Activated T-helper 1 cell treated with anti-CD3 and anti-CD28 coated beads, Interleukin-12 subunit alpha, Interleukin-12 subunit beta, Interleukin-2, Interleukin-4 antibody, amounts not matched to agents 30 ng/mL and 10 ng/mL and 1 ng/mL, durations not matched to agents 14 hours and 24 hours and 36 hours (primary cell): Measurements from ENCODE around the gene SHROOM3. TPM values are rescaled to one million over a fixed set of nuclear protein-coding genes. Genes with fewer than 3 reads are reported as not detected.

Source experiments
- DNase-seq: peaks from one replicate; pipeline ENCODE4 v3.0.0; 2021; ENCODE audit warnings: low spot score
- H3K27ac Mint-ChIP-seq: one replicate; pipeline ENCODE4 v1.8.0; 2021; ENCODE audit warnings: mild to moderate bottlenecking, mixed read lengths
- H3K27me3 Mint-ChIP-seq: one replicate; pipeline ENCODE4 v1.8.0; 2022; ENCODE audit warnings: mild to moderate bottlenecking, moderate library complexity, mixed read lengths; ENCODE audit not compliant: insufficient read depth
- H3K36me3 Mint-ChIP-seq: one replicate; pipeline ENCODE4 v1.8.0; 2021; ENCODE audit warnings: low read depth, mixed read lengths
- H3K4me1 Mint-ChIP-seq: one replicate; pipeline ENCODE4 v1.8.0; 2021; ENCODE audit warnings: low read depth, mixed read lengths
- H3K4me3 Mint-ChIP-seq: one replicate; pipeline ENCODE4 v1.8.0; 2021; ENCODE audit warnings: mild to moderate bottlenecking, moderate library complexity, mixed read lengths
- H3K9me3 Mint-ChIP-seq: one replicate; pipeline ENCODE4 v1.8.0; 2021; ENCODE audit warnings: mixed read lengths
- intact Hi-C: fragments of 100-400 bp; cut with micrococcal nuclease; formaldehyde crosslinking; loops from one replicate; pipeline ENCODE4 v1.15.1; 2024
- total RNA-seq: library from RNA; stranded (reverse); gene quantifications from 2 replicates; pipeline ENCODE4 v1.2.3, GENCODE V29; 2022

The SHROOM3 gene
- total RNA-seq, 1 donor from 2014 or later, result 0.05 TPM

DNA sequence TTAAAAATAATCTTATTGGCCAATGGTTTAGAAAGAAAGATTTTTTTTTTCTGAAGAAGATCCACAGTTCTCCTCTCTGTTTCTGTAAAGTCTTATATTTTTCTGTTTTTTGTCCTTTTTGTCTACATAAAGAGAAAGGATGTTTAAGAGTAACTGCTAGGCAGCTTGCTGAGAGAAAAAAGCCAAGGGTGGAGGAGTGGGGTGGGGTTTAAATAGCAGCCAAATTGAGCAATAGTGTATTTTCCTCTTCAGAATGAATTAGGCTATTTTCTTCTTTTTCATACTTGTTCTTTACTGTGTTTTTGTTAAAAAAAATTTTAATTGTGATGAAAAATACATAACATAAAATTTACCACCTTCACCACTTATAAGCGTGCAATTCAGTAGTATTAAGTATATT is 238.3 kb downstream of the SHROOM3 start:
- intact Hi-C loops, result no loop called here
- no peaks in the 10 kb centered on the region for H3K4me1 Mint-ChIP-seq
- no peak overlapping the region for H3K27ac Mint-ChIP-seq
- no peak for DNase-seq
- H3K9me3 Mint-ChIP-seq, result no peaks in the 10 kb centered on the region
- H3K4me3 Mint-ChIP-seq, result no peak overlapping the region
- peaks cover 7% of the 10 kb centered on the region for H3K27me3 Mint-ChIP-seq
- no peaks in the 10 kb centered on the region for H3K36me3 Mint-ChIP-seq

DNA sequence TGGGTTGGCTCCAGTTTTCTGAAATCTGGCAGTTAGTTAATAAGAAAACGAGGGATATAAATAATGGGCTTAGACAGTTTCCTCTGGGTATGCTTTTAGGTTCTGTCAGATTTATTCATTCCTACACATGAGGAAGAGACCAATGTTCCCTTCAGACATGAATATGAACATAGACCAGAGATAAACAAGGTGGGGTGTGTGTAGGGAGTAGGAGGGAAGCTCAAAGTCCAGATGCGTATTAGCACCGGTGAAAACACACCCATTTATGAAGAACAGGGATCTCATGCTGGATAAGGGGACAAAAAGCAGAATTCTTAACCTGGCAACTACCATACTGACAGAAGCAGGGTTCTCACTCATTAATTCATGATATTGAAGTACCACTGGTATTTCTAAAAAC is 240.0 kb downstream of the SHROOM3 start:
- intact Hi-C loops, result no loop called here
- Mint-ChIP-seq H3K27me3 (peaks cover 7% of the 10 kb centered on the region), H3K36me3 (no peaks in the 10 kb centered on the region), H3K4me3 (no peak overlapping the region), H3K4me1 (no peaks in the 10 kb centered on the region), H3K9me3 (no peaks in the 10 kb centered on the region), H3K27ac (no peak overlapping the region)
- DNase-seq, result no peak

- intact Hi-C loops, result no loop called here
- peaks cover 8% of the 10 kb centered on the region for H3K27me3 Mint-ChIP-seq
Observed at GRCh38 chr4:76677571-76678326, 242.7 kb downstream of the SHROOM3 start.

GRCh38 chr4:76679691-76680090 is 244.7 kb downstream of the SHROOM3 start:
- Mint-ChIP-seq H3K36me3 (no peaks in the 10 kb centered on the region), H3K27ac (no peak overlapping the region), H3K27me3 (peaks cover 17% of the 10 kb centered on the region), H3K4me1 (no peaks in the 10 kb centered on the region), H3K9me3 (no peaks in the 10 kb centered on the region), H3K4me3 (no peak overlapping the region)
- intact Hi-C loops, result loop anchor here (10.0 kb wide), 3 partner anchors 135 to 355 kb away; no protein-coding TSS in a partner anchor
- no peak for DNase-seq

More at GRCh38 chr4:76677571-76678326, 242.7 kb downstream of the SHROOM3 start:
- Mint-ChIP-seq H3K36me3 (no peaks in the 10 kb centered on the region), H3K9me3 (no peaks in the 10 kb centered on the region), H3K4me3 (no peak overlapping the region), H3K27ac (no peak overlapping the region), H3K4me1 (no peaks in the 10 kb centered on the region)
- no peak for DNase-seq

DNA sequence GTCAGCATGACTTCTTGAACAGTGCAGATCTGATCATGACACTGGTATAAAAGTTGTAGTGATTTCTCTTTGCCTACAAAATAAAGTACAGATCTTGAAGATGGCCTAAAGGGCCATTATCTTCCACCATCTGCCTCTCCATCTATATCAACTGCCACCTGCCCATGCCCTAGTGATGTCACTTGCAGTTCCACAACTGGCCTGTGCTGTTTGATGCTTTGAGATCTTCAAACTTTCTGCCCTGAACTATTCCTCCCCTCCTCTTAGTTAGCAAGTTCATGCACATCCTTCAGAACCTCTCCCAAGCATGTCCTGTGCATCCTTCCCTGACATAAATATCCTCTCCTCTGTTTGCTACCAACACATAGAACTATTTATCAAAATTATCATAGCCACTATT is 245.9 kb downstream of the SHROOM3 start:
- Mint-ChIP-seq H3K27ac (no peak overlapping the region), H3K4me3 (no peak overlapping the region), H3K27me3 (peaks cover 18% of the 10 kb centered on the region), H3K9me3 (no peaks in the 10 kb centered on the region), H3K36me3 (no peaks in the 10 kb centered on the region), H3K4me1 (no peaks in the 10 kb centered on the region)
- intact Hi-C loops, result loop anchor here (10.0 kb wide), 3 partner anchors 136 to 354 kb away; no protein-coding TSS in a partner anchor
- no peak for DNase-seq

DNA sequence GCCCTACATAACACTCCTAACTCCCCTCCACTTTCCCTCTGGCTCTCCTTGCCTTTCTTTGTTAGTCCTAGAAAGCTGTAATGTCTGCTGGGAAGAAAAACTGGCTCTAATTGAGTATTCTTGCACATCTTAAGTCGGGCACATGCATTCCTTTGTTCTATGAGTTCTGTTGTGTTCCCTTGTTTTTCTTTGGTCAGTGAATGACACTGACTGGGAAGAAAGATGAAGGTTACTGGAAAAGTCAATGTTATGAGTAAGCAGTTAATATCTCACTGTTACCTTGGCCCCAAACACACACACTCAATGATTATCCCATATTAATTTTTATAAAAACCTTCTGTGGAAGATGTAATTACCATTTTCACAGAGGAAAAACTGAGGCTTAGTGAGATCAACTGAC is 247.0 kb downstream of the SHROOM3 start:
- DNase-seq, result no peak
- H3K4me3 Mint-ChIP-seq, result no peak overlapping the region
- no peak overlapping the region for H3K27ac Mint-ChIP-seq
- H3K36me3 Mint-ChIP-seq, result no peaks in the 10 kb centered on the region
- intact Hi-C loops, result loop anchor here (10.0 kb wide), 3 partner anchors 137 to 353 kb away; no protein-coding TSS in a partner anchor
- H3K9me3 Mint-ChIP-seq, result no peaks in the 10 kb centered on the region
- no peaks in the 10 kb centered on the region for H3K4me1 Mint-ChIP-seq
- peaks cover 22% of the 10 kb centered on the region for H3K27me3 Mint-ChIP-seq

DNA sequence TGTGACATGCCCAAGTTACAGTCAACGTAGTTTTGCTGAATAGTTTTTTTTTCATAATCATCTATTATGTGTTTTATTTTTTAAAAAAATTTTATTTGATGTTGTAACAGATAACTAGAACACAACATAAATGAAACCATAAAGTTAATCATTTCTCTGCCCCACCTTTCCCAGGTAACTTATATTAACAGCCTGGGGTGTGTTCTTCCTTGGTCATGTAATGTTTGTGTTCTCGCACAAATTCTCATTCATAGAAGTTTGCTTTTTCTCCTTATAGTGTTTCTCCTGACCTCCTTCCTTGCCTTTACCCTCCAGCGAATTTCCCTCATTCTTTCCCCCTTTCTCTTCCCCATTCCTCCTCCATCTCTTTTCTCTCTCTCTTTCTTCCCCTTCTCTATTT is 248.1 kb downstream of the SHROOM3 start:
- intact Hi-C loops, result loop anchor here (10.0 kb wide), 3 partner anchors 138 to 352 kb away; no protein-coding TSS in a partner anchor
- no peak for DNase-seq
- no peaks in the 10 kb centered on the region for H3K4me1 Mint-ChIP-seq
- no peak overlapping the region for H3K4me3 Mint-ChIP-seq
- peaks cover 32% of the 10 kb centered on the region for H3K27me3 Mint-ChIP-seq
- H3K9me3 Mint-ChIP-seq, result no peaks in the 10 kb centered on the region
- no peaks in the 10 kb centered on the region for H3K36me3 Mint-ChIP-seq
- H3K27ac Mint-ChIP-seq, result no peak overlapping the region

GRCh38 chr4:76687746-76688448 is 252.9 kb downstream of the SHROOM3 start:
- Mint-ChIP-seq H3K27ac (no peak overlapping the region), H3K9me3 (no peaks in the 10 kb centered on the region), H3K4me1 (peaks cover 27% of the 10 kb centered on the region), H3K27me3 (peaks cover 72% of the 10 kb centered on the region), H3K36me3 (peaks cover 1% of the 10 kb centered on the region), H3K4me3 (no peak overlapping the region)
- DNase-seq, result no peak
- intact Hi-C loops, result loop anchor here (10.0 kb wide), 3 partner anchors 143 to 347 kb away; no protein-coding TSS in a partner anchor

GRCh38 chr4:76688619-76689144 is 253.7 kb downstream of the SHROOM3 start:
- peaks cover 75% of the 10 kb centered on the region for H3K27me3 Mint-ChIP-seq
- H3K4me3 Mint-ChIP-seq, result peak overlapping the region; percentile 66
- no peak overlapping the region for H3K27ac Mint-ChIP-seq
- H3K4me1 Mint-ChIP-seq, result peaks cover 27% of the 10 kb centered on the region
- no peak for DNase-seq
- H3K36me3 Mint-ChIP-seq, result peaks cover 1% of the 10 kb centered on the region
- H3K9me3 Mint-ChIP-seq, result no peaks in the 10 kb centered on the region
- intact Hi-C loops, result loop anchor here (10.0 kb wide), 3 partner anchors 144 to 346 kb away; no protein-coding TSS in a partner anchor

DNA sequence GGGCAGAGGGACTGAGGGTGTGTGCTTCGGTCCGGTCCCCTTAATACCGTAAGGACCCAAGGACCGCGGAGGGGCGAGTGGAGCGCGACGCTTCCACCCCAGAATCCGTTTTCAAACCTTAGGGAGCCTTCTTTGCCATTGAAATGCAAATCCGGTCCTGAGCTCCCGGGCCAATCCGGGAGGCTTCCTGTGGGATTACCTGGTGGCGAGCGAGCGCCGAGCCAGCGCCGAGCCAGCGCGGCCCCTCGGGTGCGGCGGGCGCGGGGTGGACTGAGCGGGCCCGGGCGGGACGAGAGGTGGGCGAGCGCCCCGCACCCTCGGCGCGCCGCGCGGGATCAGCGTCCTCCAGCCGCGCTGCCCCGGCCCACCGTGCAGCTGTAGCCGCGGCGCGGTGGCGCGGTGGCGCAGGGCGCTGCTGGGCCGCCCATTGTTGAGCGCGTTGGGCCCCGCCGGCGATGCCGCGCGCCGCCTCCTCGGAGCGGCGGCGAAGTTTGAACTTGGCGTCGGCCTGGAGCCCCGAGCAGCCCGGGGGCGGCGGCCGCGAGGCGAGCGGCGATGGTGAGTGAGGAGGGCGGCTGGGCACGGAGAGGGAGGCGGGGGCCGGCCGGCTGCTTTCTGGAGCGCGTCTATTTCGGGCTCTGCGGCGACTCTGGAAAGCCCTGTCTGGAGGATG is 254.3 kb downstream of the SHROOM3 start:
- intact Hi-C loops, result loop anchor here (10.0 kb wide), 3 partner anchors 144 to 346 kb away; no protein-coding TSS in a partner anchor
- Mint-ChIP-seq H3K9me3 (no peaks in the 10 kb centered on the region), H3K4me3 (peak overlapping the region; percentile 72), H3K27ac (no peak overlapping the region), H3K36me3 (peaks cover 1% of the 10 kb centered on the region), H3K4me1 (peaks cover 27% of the 10 kb centered on the region), H3K27me3 (peaks cover 74% of the 10 kb centered on the region)
- DNase-seq, result no peak

DNA sequence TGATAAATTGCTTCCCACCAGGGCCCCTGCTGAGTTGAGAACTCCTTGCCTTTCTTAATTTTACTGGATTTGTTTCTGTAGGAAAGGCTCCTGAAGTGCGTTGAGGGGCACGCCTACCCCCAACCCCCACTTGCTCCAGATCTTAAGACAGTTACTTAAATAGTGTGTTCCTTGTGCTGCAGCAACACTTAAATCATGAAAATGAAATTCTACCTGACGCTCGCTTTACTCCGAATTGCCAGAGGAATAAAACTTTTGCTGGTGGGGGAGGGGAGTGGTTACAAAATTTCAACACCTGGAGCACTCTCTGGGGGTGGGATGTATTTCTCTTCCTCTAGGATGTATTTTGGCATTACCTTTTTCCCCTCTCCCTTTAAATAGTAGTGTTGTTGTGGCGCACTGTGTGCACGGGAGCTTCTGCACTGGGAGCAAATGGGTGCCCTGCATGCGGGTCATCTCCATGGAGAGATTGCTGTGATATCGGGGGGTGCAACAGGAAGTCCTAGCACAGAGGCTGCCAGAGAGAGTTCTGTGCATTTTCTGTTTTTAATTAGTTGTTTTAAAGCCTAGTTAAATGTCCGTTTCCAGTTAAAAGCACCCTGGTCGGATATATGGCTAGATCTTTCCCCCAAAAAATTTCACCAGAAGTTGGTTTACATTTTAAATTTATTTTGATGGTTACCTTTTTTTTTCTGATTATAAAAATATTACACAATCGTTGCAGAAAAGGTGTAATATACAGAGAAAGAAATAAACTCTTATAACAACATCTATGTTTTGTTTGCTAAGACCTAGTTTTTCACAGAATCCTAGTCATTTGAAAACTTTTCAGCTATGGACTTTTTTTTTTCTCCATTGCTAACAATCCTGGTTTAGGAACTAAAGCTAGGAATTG is 255.2 kb downstream of the SHROOM3 start:
- intact Hi-C loops, result no loop called here
- H3K4me3 Mint-ChIP-seq, result peak overlapping the region; percentile 72
- DNase-seq, result no peak
- H3K4me1 Mint-ChIP-seq, result peaks cover 27% of the 10 kb centered on the region
- H3K27me3 Mint-ChIP-seq, result peaks cover 77% of the 10 kb centered on the region
- no peaks in the 10 kb centered on the region for H3K9me3 Mint-ChIP-seq
- H3K27ac Mint-ChIP-seq, result no peak overlapping the region
- H3K36me3 Mint-ChIP-seq, result peaks cover 1% of the 10 kb centered on the region

GRCh38 chr4:76690906-76691275 is 255.9 kb downstream of the SHROOM3 start:
- Mint-ChIP-seq H3K27ac (no peak overlapping the region), H3K4me3 (no peak overlapping the region), H3K4me1 (peaks cover 27% of the 10 kb centered on the region), H3K9me3 (no peaks in the 10 kb centered on the region), H3K27me3 (peaks cover 77% of the 10 kb centered on the region), H3K36me3 (peaks cover 1% of the 10 kb centered on the region)
- intact Hi-C loops, result no loop called here
- no peak for DNase-seq
